Measurements from ENCODE around the gene MPO. TPM values are rescaled to one million over a fixed set of nuclear protein-coding genes. Genes with fewer than 3 reads are reported as not detected.

MPO gene, protein sequence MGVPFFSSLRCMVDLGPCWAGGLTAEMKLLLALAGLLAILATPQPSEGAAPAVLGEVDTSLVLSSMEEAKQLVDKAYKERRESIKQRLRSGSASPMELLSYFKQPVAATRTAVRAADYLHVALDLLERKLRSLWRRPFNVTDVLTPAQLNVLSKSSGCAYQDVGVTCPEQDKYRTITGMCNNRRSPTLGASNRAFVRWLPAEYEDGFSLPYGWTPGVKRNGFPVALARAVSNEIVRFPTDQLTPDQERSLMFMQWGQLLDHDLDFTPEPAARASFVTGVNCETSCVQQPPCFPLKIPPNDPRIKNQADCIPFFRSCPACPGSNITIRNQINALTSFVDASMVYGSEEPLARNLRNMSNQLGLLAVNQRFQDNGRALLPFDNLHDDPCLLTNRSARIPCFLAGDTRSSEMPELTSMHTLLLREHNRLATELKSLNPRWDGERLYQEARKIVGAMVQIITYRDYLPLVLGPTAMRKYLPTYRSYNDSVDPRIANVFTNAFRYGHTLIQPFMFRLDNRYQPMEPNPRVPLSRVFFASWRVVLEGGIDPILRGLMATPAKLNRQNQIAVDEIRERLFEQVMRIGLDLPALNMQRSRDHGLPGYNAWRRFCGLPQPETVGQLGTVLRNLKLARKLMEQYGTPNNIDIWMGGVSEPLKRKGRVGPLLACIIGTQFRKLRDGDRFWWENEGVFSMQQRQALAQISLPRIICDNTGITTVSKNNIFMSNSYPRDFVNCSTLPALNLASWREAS
- total RNA-seq, result 1 to 10 TPM in 1 of 10 donors, under 1 TPM in 7, not detected in 2; 0.08 to 2.5 (median 0.25) TPM
- under 1 TPM; 0.07 to 0.15 TPM for polyA plus RNA-seq
- long read RNA-seq, donor 1, result 0 reads
- long read RNA-seq, donor 2, result 0 reads
- long read RNA-seq, donor 3, result 0 reads

DNA sequence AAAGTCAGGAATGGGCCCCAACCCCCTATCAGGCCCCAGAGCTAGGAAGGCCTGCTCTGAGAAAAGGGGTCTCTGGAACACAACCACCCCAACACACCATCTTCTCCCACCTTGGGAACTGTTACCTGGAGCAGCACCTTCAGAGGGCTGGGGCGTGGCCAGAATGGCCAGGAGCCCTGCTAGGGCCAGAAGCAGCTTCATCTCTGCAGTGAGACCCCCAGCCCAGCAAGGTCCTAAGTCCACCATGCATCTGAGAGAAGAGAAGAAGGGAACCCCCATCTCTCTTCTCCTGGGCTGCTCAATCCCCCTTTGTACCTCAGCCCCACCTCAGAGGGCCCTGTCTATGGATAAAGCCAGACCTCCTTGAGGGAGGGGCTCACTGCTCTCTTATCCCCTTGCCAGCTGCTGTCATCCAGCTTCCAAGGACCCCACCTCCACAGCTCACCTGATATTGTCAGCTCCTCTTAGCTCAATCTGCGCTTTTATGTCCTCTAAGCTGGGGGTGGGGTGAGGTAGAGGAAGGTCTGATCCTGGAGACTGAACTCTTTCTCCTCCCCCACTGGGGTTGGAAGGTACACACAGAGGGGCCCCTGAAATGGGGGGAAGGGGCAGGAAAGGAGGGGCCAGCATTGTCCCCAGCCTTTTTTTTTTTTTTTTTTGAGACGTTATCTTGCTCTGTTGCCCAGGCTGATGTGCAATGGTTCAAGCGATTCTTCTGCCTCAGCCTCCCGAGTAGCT lies at the start of gene MPO:
TSS of gene MPO (minus strand) at position 456 of the 738 bp plus-strand sequence. CDS start at position 279, 177 bp downstream.
- no peak for ATAC-seq

DNA sequence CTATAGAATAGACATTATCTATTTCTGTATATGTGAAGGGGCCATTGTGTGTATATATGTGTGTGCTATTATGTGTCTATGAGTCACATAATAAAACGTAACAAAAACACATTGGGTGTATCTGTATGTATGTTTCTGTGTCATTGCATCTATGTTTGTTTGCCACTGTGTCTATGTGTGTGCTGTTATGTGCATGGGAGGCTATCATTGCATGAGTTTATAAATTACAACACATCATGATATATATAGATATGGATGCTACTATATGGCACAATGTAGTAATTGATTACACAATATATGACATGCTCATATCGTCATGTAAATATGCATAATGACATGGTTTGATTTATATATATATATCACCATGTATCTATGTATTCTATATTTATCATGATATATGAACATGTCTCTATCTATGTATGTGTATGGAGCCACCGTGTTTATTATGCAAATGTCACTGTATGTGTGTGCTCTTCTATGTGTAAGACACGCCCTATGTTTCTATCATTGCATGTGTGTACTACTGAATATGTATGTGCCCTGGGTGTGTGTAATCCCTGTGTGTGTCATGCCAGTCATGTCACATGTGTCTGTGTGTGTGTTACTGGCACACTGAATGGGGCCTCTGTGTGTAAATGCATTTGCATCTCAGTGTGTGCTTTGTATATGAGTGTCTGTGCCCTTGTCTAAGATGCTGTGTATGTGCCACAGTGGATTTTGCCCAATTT lies 49.2 kb upstream of the MPO start:
- TF ChIP-seq, protein P1, sequence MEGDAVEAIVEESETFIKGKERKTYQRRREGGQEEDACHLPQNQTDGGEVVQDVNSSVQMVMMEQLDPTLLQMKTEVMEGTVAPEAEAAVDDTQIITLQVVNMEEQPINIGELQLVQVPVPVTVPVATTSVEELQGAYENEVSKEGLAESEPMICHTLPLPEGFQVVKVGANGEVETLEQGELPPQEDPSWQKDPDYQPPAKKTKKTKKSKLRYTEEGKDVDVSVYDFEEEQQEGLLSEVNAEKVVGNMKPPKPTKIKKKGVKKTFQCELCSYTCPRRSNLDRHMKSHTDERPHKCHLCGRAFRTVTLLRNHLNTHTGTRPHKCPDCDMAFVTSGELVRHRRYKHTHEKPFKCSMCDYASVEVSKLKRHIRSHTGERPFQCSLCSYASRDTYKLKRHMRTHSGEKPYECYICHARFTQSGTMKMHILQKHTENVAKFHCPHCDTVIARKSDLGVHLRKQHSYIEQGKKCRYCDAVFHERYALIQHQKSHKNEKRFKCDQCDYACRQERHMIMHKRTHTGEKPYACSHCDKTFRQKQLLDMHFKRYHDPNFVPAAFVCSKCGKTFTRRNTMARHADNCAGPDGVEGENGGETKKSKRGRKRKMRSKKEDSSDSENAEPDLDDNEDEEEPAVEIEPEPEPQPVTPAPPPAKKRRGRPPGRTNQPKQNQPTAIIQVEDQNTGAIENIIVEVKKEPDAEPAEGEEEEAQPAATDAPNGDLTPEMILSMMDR (IDR thresholded peaks at IDR 0.05), result no peak
- intact Hi-C loops (cut with DNase I), result no loop called here
- Histone ChIP-seq H3K27me3 (peaks cover 0 to 72% (median 35%) of the 10 kb centered on the region in 7 donors), H3K36me3 (peaks cover 0 to 12% (median 0%) of the 10 kb centered on the region in 9 donors), H3K27ac (peak overlapping the region in 2 of 10 donors; percentile 86 to 100), H3K4me3 (peak overlapping the region in 6 of 10 donors; percentile 26 to 82 (median 44)), H3K9me3 (no peaks in the 10 kb centered on the region), H3K4me1 (peaks cover 0 to 28% (median under 1%) of the 10 kb centered on the region in 9 donors)
- DNase-seq (no peak), ATAC-seq (no peak)
- WGBS, 2 donors, result 74 to 81% methylated on average over 4 of the region's 4 CpGs

More for the DNA sequence above, at the start of gene MPO:
- intact Hi-C loops (cut with DNase I), result no loop called here
- Histone ChIP-seq H3K27me3 (peaks cover 0 to 57% (median 28%) of the 10 kb centered on the region in 7 donors), H3K4me3 (peak within 1 kb of the TSS in 1 of 10 donors; percentile 48), H3K36me3 (no peaks in the 10 kb centered on the region), H3K27ac (no peak within 1 kb of the TSS), H3K4me1 (peaks cover 0 to 19% (median 11%) of the 10 kb centered on the region in 9 donors), H3K9me3 (no peaks in the 10 kb centered on the region)
- TF ChIP-seq, protein P1 (IDR thresholded peaks at IDR 0.05), result no peak
- DNase-seq, result no peak
- 83 to 98% methylated on average over 5 of the region's 5 CpGs for WGBS, 2 donors

DNA sequence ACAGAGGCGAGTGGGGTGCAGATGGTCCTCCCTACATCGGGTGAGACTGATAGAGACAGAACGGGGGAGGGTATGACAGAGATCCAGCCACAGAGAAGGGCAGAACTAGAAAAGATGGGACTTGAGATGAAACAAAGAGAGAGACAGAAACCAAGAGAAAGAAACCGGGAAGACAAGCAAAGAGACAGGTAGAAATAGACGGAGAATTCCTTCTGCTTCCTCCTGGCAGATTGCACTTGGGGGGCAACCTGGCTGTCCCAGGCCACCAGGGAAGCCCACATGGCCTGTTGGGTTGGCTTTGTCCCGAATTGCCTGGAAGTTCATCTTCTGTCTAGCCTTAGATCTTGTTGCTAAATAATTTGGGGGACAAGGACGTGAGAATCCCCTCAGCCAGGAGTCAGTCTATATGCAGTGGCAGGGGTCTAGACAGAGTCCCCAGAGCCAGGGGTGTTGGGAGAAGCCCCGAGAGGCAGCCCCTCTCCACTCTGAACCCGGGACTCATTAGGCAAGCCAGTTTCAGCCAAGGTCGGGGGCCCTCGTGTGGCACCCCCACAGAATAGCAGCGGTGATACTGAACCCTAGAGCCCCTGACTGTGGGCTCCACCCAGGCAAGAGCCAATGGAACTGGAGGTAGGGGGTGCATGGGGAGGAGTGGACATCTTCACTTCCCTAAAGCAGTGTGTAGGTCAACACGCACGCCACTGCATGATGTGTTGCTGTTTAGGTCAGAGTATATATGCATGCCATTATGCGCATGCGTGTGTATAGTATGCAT lies 48.5 kb upstream of the MPO start:
- no peaks in the 10 kb centered on the region for H3K9me3 ChIP-seq
- peak overlapping the region in 2 of 10 donors; percentile 5 to 82 for H3K4me3 ChIP-seq
- intact Hi-C loops (cut with DNase I), result no loop called here
- TF ChIP-seq, protein P1 (IDR thresholded peaks at IDR 0.05), result peak in 4 of 9 donors; percentile 23 to 50 (median 34)
- H3K27me3 ChIP-seq, result peaks cover 0 to 78% (median 40%) of the 10 kb centered on the region in 7 donors
- H3K36me3 ChIP-seq, result peaks cover 0 to 12% (median 0%) of the 10 kb centered on the region in 9 donors
- ATAC-seq (peak in 5 of 8 donors; percentile 23 to 42 (median 27)), DNase-seq (no peak)
- 28 to 35% methylated on average over 16 of the region's 16 CpGs for WGBS, 2 donors
- peaks cover 0 to 27% (median 6%) of the 10 kb centered on the region in 9 donors for H3K4me1 ChIP-seq
- H3K27ac ChIP-seq, result peak overlapping the region in 1 of 10 donors; percentile 82

Data from heart right ventricle (tissue), 16 donors.